Upper lobe of left lung (tissue), 6 donors: ENCODE results near the gene CCDC88A. TPM values are rescaled to one million over a fixed set of nuclear protein-coding genes. Genes with fewer than 3 reads are reported as not detected.

ENCODE experiments used
- ATAC-seq, 2 donors: fragments of 200-7000 bp; cut with Tn5 transposase; one replicate each; pipeline ENCODE4 v1.9.1; 2022; ENCODE audit warnings: mild to moderate bottlenecking in 2 of 2, moderate library complexity in 2 of 2; ENCODE audit not compliant: low FRiP score in 2 of 2
- DNase-seq, 2 donors: peaks; one replicate each; pipeline ENCODE4 v3.0.0-alpha.2; 2019 to 2020
- H3K27ac ChIP-seq, 4 donors: fragments of 200-600 bp; sonication (generic); one replicate each; pipeline ENCODE4 v1.5.1; 2016 to 2019
- H3K27me3 ChIP-seq, 4 donors: fragments of 200-600 bp; sonication (generic); one replicate each; pipeline ENCODE4 v1.5.1; 2017 to 2019
- H3K36me3 ChIP-seq, 4 donors: fragments of 200-600 bp; sonication (generic); one replicate each; pipeline ENCODE4 v1.5.1; 2016 to 2019
- H3K4me1 ChIP-seq, 4 donors: fragments of 200-600 bp; sonication (generic); one replicate each; pipeline ENCODE4 v1.5.1; 2018 to 2019
- H3K4me3 ChIP-seq, 4 donors: fragments of 200-600 bp; sonication (generic); one replicate each; pipeline ENCODE4 v1.5.1; 2017 to 2019; ENCODE audit warnings: mild to moderate bottlenecking in 2 of 4, moderate library complexity in 1 of 4
- H3K9me3 ChIP-seq, 4 donors: fragments of 200-600 bp; sonication (generic); one replicate each; pipeline ENCODE4 v1.5.1; 2018 to 2019
- EP300 ChIP-seq, 4 donors: sonication (generic); formaldehyde crosslinking; IDR thresholded peaks; one replicate each; pipeline ENCODE4 v1.5.1; 2017; ENCODE audit warnings: antibody characterized with exemption in 4 of 4, control low read depth in 2 of 4
- POLR2A ChIP-seq, 4 donors: fragments of 450-650 bp; IDR thresholded peaks; one replicate each; pipeline ENCODE4 v1.5.1; 2016 to 2017; ENCODE audit warnings: antibody characterized with exemption in 4 of 4, mild to moderate bottlenecking in 2 of 4
- POLR2AphosphoS5 ChIP-seq, 2 donors: sonication (generic); formaldehyde crosslinking; IDR thresholded peaks; one replicate each; pipeline ENCODE4 v1.5.1; 2017; ENCODE audit warnings: antibody characterized with exemption in 2 of 2
- WGBS, 2 donors: methylation state at CpG; one replicate each; pipeline ENCODE4 v1.1.5; 2017 to 2018; 5-methylcytosine and 5-hydroxymethylcytosine counted together
- total RNA-seq, 6 donors: library from RNA; depleted of rRNA in 4 of 6; stranded (reverse); fragments of >200 nt in 4 of 6; gene quantifications; one replicate each; pipeline versions ENCODE4 v1.1.0 to v1.2.1, GENCODE V29; 2016 to 2021
- TF ChIP-seq, protein P1 (sequence below), 6 experiments: fragments of 450-650 bp in 4 of 6; fragments of 200-600 bp in 2 of 6; sonication (generic) in 2 of 6; IDR thresholded peaks; one replicate each; pipeline ENCODE4 v1.5.1; 2016 to 2019; ENCODE audit warnings: antibody characterized with exemption in 6 of 6
- donor health status: DM: no; HTN: no; CAD: no; lungs with moderate emphysema.
- donor health status: DM: no; HTN: yes; CAD: no; lungs with severe emphysema.

Gene CCDC88A
- total RNA-seq, 6 donors from 2014 or later: 66.7 to 128 (median 91.2) TPM

DNA sequence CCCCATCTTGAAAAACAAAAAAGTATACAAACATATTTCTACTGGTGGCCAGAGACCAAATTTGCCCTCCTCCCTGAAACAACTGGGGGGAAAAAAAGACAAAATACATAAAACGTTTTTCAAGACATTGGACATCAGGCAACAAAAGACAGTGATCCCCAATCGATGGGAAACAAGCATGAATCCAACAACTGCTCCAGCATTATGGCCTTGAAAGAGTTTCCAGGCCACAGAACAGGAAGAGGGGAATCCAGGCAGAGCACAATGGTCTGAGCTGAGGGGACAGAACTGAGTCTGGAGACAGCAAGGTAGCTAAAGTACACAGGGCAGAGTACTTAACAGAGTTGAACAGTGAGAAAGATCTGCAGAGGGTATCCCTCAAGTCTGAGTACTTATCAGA lies 4.4 kb downstream of the CCDC88A start:
- Histone ChIP-seq H3K4me1 (peaks cover 0 to 12% (median 6%) of the 10 kb centered on the region in 4 donors), H3K9me3 (no peaks in the 10 kb centered on the region), H3K27me3 (no peaks in the 10 kb centered on the region), H3K4me3 (no peak overlapping the region), H3K27ac (no peak overlapping the region), H3K36me3 (no peaks in the 10 kb centered on the region)
- WGBS, 2 donors: 75 to 78% methylated on average over 2 of the region's 2 CpGs
- TF ChIP-seq, protein P1, sequence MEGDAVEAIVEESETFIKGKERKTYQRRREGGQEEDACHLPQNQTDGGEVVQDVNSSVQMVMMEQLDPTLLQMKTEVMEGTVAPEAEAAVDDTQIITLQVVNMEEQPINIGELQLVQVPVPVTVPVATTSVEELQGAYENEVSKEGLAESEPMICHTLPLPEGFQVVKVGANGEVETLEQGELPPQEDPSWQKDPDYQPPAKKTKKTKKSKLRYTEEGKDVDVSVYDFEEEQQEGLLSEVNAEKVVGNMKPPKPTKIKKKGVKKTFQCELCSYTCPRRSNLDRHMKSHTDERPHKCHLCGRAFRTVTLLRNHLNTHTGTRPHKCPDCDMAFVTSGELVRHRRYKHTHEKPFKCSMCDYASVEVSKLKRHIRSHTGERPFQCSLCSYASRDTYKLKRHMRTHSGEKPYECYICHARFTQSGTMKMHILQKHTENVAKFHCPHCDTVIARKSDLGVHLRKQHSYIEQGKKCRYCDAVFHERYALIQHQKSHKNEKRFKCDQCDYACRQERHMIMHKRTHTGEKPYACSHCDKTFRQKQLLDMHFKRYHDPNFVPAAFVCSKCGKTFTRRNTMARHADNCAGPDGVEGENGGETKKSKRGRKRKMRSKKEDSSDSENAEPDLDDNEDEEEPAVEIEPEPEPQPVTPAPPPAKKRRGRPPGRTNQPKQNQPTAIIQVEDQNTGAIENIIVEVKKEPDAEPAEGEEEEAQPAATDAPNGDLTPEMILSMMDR (IDR thresholded peaks at IDR 0.05): no peak
- TF ChIP-seq EP300 (IDR thresholded peaks at IDR 0.05): no peak
- TF ChIP-seq POLR2A (IDR thresholded peaks at IDR 0.05): no peak
- no peak for TF ChIP-seq POLR2AphosphoS5 (IDR thresholded peaks at IDR 0.05)
- no peak for ATAC-seq
- no peak for DNase-seq

DNA sequence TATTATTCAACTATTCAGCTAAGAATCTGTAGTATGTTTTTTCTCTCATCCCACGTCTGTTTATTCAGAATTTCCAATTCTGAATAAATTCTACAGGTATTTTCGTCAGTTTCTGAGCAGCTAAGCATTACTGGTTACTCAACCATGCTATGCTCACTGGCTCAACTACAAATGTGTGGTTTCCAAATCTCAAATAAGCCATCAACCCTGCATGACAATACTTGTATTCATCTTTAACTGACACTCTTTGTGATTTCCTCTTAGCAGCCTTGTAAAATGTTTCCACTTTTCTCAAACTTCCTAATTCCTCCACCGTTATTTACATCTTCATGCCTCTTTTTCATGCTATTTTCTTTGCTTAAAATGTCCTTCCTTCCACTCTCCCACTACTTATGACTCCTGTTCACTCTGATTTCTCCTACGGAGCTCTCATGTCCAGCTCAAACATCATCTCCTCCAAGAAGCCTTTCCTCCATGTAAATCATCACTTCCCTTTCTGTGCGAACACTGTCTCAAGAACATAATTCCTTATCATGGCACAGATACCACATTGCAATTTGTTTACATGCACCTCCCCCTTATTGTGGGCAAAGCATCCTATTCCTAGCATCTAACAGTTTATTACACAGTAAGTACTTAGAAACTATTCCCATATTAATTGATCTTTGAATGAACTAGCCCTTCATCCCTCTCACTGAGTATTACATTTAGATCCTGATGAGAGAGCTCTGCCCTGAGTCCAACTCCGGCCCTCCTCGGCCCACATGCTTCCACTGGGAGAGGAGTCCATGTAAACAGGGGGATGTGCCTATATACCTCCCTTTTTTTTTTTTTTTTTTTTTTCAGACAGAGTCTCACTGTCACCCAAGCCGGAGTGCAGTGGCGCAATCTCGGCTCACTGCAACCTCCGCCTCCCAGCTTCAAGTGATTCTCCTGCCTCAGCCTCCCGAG lies 10.5 kb downstream of the CCDC88A start:
- no peak for DNase-seq
- Histone ChIP-seq H3K27ac (no peak overlapping the region), H3K27me3 (no peaks in the 10 kb centered on the region), H3K4me3 (no peak overlapping the region), H3K9me3 (no peaks in the 10 kb centered on the region), H3K36me3 (peaks cover 0 to 7% (median 2%) of the 10 kb centered on the region in 4 donors), H3K4me1 (peaks cover 0 to 3% (median 0%) of the 10 kb centered on the region in 4 donors)
- no peak for ATAC-seq
- TF ChIP-seq POLR2A (IDR thresholded peaks at IDR 0.05) (no peak), EP300 (IDR thresholded peaks at IDR 0.05) (no peak), POLR2AphosphoS5 (IDR thresholded peaks at IDR 0.05) (no peak)
- TF ChIP-seq, protein P1 (IDR thresholded peaks at IDR 0.05): no peak
- WGBS, 2 donors: 74 to 75% methylated on average over 12 of the region's 12 CpGs

GRCh38 chr2:55408098-55408882 lies 11.4 kb downstream of the CCDC88A start:
- no peaks in the 10 kb centered on the region for H3K27me3 ChIP-seq
- peaks cover 0 to 3% (median 0%) of the 10 kb centered on the region in 4 donors for H3K4me1 ChIP-seq
- no peak overlapping the region for H3K27ac ChIP-seq
- 77 to 79% methylated on average over 5 of the region's 5 CpGs for WGBS, 2 donors
- TF ChIP-seq, protein P1 (IDR thresholded peaks at IDR 0.05): no peak
- TF ChIP-seq POLR2A (IDR thresholded peaks at IDR 0.05): no peak
- no peak for TF ChIP-seq POLR2AphosphoS5 (IDR thresholded peaks at IDR 0.05)
- no peak for TF ChIP-seq EP300 (IDR thresholded peaks at IDR 0.05)
- peaks cover 0 to 7% (median 2%) of the 10 kb centered on the region in 4 donors for H3K36me3 ChIP-seq
- DNase-seq (no peak), ATAC-seq (no peak)
- H3K4me3 ChIP-seq: no peak overlapping the region
- H3K9me3 ChIP-seq: no peaks in the 10 kb centered on the region

GRCh38 chr2:55405116-55405515 lies 14.5 kb downstream of the CCDC88A start:
- ATAC-seq (no peak), DNase-seq (no peak)
- Histone ChIP-seq H3K4me1 (peaks cover 0 to 3% (median 0%) of the 10 kb centered on the region in 4 donors), H3K36me3 (peaks cover 0 to 7% (median 2%) of the 10 kb centered on the region in 4 donors), H3K4me3 (no peak overlapping the region), H3K9me3 (no peaks in the 10 kb centered on the region), H3K27me3 (no peaks in the 10 kb centered on the region), H3K27ac (no peak overlapping the region)
- WGBS, 2 donors: 95 to 97% methylated on average over 2 of the region's 2 CpGs
- TF ChIP-seq EP300 (IDR thresholded peaks at IDR 0.05): no peak
- TF ChIP-seq, protein P1 (IDR thresholded peaks at IDR 0.05): no peak
- TF ChIP-seq POLR2AphosphoS5 (IDR thresholded peaks at IDR 0.05): no peak
- TF ChIP-seq POLR2A (IDR thresholded peaks at IDR 0.05): no peak
